22Rv1 (cell line): ENCODE data around the gene ATP10B.

Experiments
- CTCF ChIP-seq: fragments of 450-650 bp; IDR thresholded peaks from 2 replicates; pipeline ENCODE4 v1.5.1; 2017; ENCODE audit warnings: mild to moderate bottlenecking
- ZFX ChIP-seq: fragments of 450-650 bp; IDR thresholded peaks from 2 replicates; pipeline ENCODE4 v1.6.1; 2017; ENCODE audit warnings: antibody characterized with exemption, borderline replicate concordance

GRCh38 chr5:160537940-160538339 lies 314.1 kb downstream of the ATP10B start:
- TF ChIP-seq CTCF (no peak), ZFX (no peak)
